Activated naive CD8-positive, alpha-beta T cell (primary cell): Measurements from ENCODE around the gene FAM193A.
"Not testable (repeated sequence)": the region's sequence is repeated elsewhere in the genome, so short reads cannot be mapped to it uniquely, and the experiment has no call there.

Experiments
- H3K27ac Mint-ChIP-seq: one replicate; pipeline ENCODE4 v1.8.0; 2021; ENCODE audit warnings: mixed read lengths
- H3K27me3 Mint-ChIP-seq: one replicate; pipeline ENCODE4 v1.8.0; 2021; ENCODE audit warnings: mixed read lengths
- H3K36me3 Mint-ChIP-seq: one replicate; pipeline ENCODE4 v1.8.0; 2021; ENCODE audit warnings: mixed read lengths
- H3K4me1 Mint-ChIP-seq: one replicate; pipeline ENCODE4 v1.8.0; 2021; ENCODE audit warnings: low read depth, mixed read lengths
- H3K4me3 Mint-ChIP-seq: one replicate; pipeline ENCODE4 v1.8.0; 2021; ENCODE audit warnings: mild to moderate bottlenecking, mixed read lengths
- H3K9me3 Mint-ChIP-seq: one replicate; pipeline ENCODE4 v1.8.0; 2021; ENCODE audit warnings: low read depth, mixed read lengths

FAM193A gene

GRCh38 chr4:2578106-2578505, 41.7 kb downstream of the FAM193A start:
- H3K4me3 Mint-ChIP-seq = no peak overlapping the region
- H3K36me3 Mint-ChIP-seq = peaks cover 8% of the 10 kb centered on the region
- no peaks in the 10 kb centered on the region for H3K9me3 Mint-ChIP-seq
- H3K4me1 Mint-ChIP-seq = peaks cover 45% of the 10 kb centered on the region
- H3K27me3 Mint-ChIP-seq = no peaks in the 10 kb centered on the region
- H3K27ac Mint-ChIP-seq = no peak overlapping the region

- Mint-ChIP-seq H3K27me3 (no peaks in the 10 kb centered on the region), H3K36me3 (peaks cover 8% of the 10 kb centered on the region), H3K4me1 (peaks cover 44% of the 10 kb centered on the region), H3K9me3 (no peaks in the 10 kb centered on the region), H3K4me3 (no peak overlapping the region), H3K27ac (no peak overlapping the region)
Measured at GRCh38 chr4:2579910-2580309, 43.5 kb downstream of the FAM193A start.

- H3K4me1 Mint-ChIP-seq = peaks cover 53% of the 10 kb centered on the region
- H3K27ac Mint-ChIP-seq = peak overlapping the region; percentile 7
- peaks cover 5% of the 10 kb centered on the region for H3K36me3 Mint-ChIP-seq
- H3K4me3 Mint-ChIP-seq = no peak overlapping the region
- H3K9me3 Mint-ChIP-seq = no peaks in the 10 kb centered on the region
- no peaks in the 10 kb centered on the region for H3K27me3 Mint-ChIP-seq
Measured at GRCh38 chr4:2583092-2583491, 46.6 kb downstream of the FAM193A start.

- no peaks in the 10 kb centered on the region for H3K27me3 Mint-ChIP-seq
- peaks cover 57% of the 10 kb centered on the region for H3K4me1 Mint-ChIP-seq
- H3K36me3 Mint-ChIP-seq = peaks cover 5% of the 10 kb centered on the region
- peak overlapping the region; percentile 7 for H3K27ac Mint-ChIP-seq
- H3K4me3 Mint-ChIP-seq = peak overlapping the region; percentile 4
- no peaks in the 10 kb centered on the region for H3K9me3 Mint-ChIP-seq
Measured at GRCh38 chr4:2583517-2583916, 47.1 kb downstream of the FAM193A start.

- Mint-ChIP-seq H3K4me3 (no peak overlapping the region), H3K27ac (no peak overlapping the region), H3K27me3 (no peaks in the 10 kb centered on the region), H3K36me3 (peaks cover 4% of the 10 kb centered on the region), H3K9me3 (no peaks in the 10 kb centered on the region), H3K4me1 (peaks cover 74% of the 10 kb centered on the region)
Measured at GRCh38 chr4:2586502-2586901, 50.1 kb downstream of the FAM193A start.

GRCh38 chr4:2587213-2587823, 50.9 kb downstream of the FAM193A start:
- no peak overlapping the region for H3K27ac Mint-ChIP-seq
- peaks cover 3% of the 10 kb centered on the region for H3K36me3 Mint-ChIP-seq
- H3K4me1 Mint-ChIP-seq = peaks cover 74% of the 10 kb centered on the region
- H3K4me3 Mint-ChIP-seq = no peak overlapping the region
- H3K27me3 Mint-ChIP-seq = no peaks in the 10 kb centered on the region
- no peaks in the 10 kb centered on the region for H3K9me3 Mint-ChIP-seq

GRCh38 chr4:2588259-2588658, 51.8 kb downstream of the FAM193A start:
- peaks cover 74% of the 10 kb centered on the region for H3K4me1 Mint-ChIP-seq
- no peak overlapping the region for H3K27ac Mint-ChIP-seq
- no peaks in the 10 kb centered on the region for H3K27me3 Mint-ChIP-seq
- H3K9me3 Mint-ChIP-seq = no peaks in the 10 kb centered on the region
- H3K4me3 Mint-ChIP-seq = no peak overlapping the region
- H3K36me3 Mint-ChIP-seq = no peaks in the 10 kb centered on the region

- Mint-ChIP-seq H3K9me3 (no peaks in the 10 kb centered on the region), H3K36me3 (no peaks in the 10 kb centered on the region), H3K27me3 (no peaks in the 10 kb centered on the region), H3K27ac (peak overlapping the region; percentile 72), H3K4me3 (peak overlapping the region; percentile 28), H3K4me1 (peaks cover 75% of the 10 kb centered on the region)
Measured at GRCh38 chr4:2591189-2591588, 54.7 kb downstream of the FAM193A start.

GRCh38 chr4:2592014-2592413, 55.6 kb downstream of the FAM193A start:
- H3K27me3 Mint-ChIP-seq = not testable (repeated sequence)

GRCh38 chr4:2592572-2592971, 56.1 kb downstream of the FAM193A start:
- H3K4me3 Mint-ChIP-seq = no peak overlapping the region
- H3K4me1 Mint-ChIP-seq = peaks cover 76% of the 10 kb centered on the region
- H3K27me3 Mint-ChIP-seq = no peaks in the 10 kb centered on the region
- H3K36me3 Mint-ChIP-seq = no peaks in the 10 kb centered on the region
- H3K27ac Mint-ChIP-seq = peak overlapping the region; percentile 77
- no peaks in the 10 kb centered on the region for H3K9me3 Mint-ChIP-seq

More at GRCh38 chr4:2592014-2592413, 55.6 kb downstream of the FAM193A start:
- H3K27ac Mint-ChIP-seq, H3K36me3 Mint-ChIP-seq, H3K4me3 Mint-ChIP-seq, H3K9me3 Mint-ChIP-seq: not testable (repeated sequence)
- H3K4me1 Mint-ChIP-seq = peaks cover 75% of the 10 kb centered on the region

GRCh38 chr4:2593003-2593402, 56.6 kb downstream of the FAM193A start:
- Mint-ChIP-seq H3K27me3 (no peaks in the 10 kb centered on the region), H3K9me3 (no peaks in the 10 kb centered on the region), H3K4me3 (no peak overlapping the region), H3K27ac (peak overlapping the region; percentile 64), H3K36me3 (no peaks in the 10 kb centered on the region), H3K4me1 (peaks cover 74% of the 10 kb centered on the region)

- no peak overlapping the region for H3K27ac Mint-ChIP-seq
- H3K27me3 Mint-ChIP-seq = no peaks in the 10 kb centered on the region
- no peaks in the 10 kb centered on the region for H3K9me3 Mint-ChIP-seq
- no peak overlapping the region for H3K4me3 Mint-ChIP-seq
- peaks cover under 1% of the 10 kb centered on the region for H3K36me3 Mint-ChIP-seq
- peaks cover 79% of the 10 kb centered on the region for H3K4me1 Mint-ChIP-seq
Measured at GRCh38 chr4:2595436-2595835, 59.0 kb downstream of the FAM193A start.

- H3K27me3 Mint-ChIP-seq = no peaks in the 10 kb centered on the region
Measured at GRCh38 chr4:2595952-2596552, 59.6 kb downstream of the FAM193A start.

GRCh38 chr4:2596611-2597010, 60.2 kb downstream of the FAM193A start:
- no peaks in the 10 kb centered on the region for H3K27me3 Mint-ChIP-seq
- H3K4me3 Mint-ChIP-seq = no peak overlapping the region
- H3K9me3 Mint-ChIP-seq = no peaks in the 10 kb centered on the region
- peaks cover 3% of the 10 kb centered on the region for H3K36me3 Mint-ChIP-seq
- peaks cover 71% of the 10 kb centered on the region for H3K4me1 Mint-ChIP-seq
- H3K27ac Mint-ChIP-seq = peak overlapping the region; percentile 7

More at GRCh38 chr4:2595952-2596552, 59.6 kb downstream of the FAM193A start:
- H3K27ac Mint-ChIP-seq = peak overlapping the region; percentile 46
- no peak overlapping the region for H3K4me3 Mint-ChIP-seq
- H3K4me1 Mint-ChIP-seq = peaks cover 77% of the 10 kb centered on the region
- no peaks in the 10 kb centered on the region for H3K9me3 Mint-ChIP-seq
- peaks cover 3% of the 10 kb centered on the region for H3K36me3 Mint-ChIP-seq

- Mint-ChIP-seq H3K4me1 (peaks cover 54% of the 10 kb centered on the region), H3K27ac (peak overlapping the region; percentile 88), H3K27me3 (no peaks in the 10 kb centered on the region), H3K9me3 (no peaks in the 10 kb centered on the region), H3K4me3 (peak overlapping the region; percentile 64), H3K36me3 (peaks cover 3% of the 10 kb centered on the region)
Measured at GRCh38 chr4:2598511-2599303, 62.3 kb downstream of the FAM193A start.
